ENCODE measurements around the gene PHLDB1.

- TF ChIP-seq EZH2 (IDR thresholded peaks at IDR 0.05; ENCODE audit: low read length) (no peak), CTCF (optimal IDR thresholded peaks at IDR 0.05 in 1 of 3, IDR thresholded peaks at IDR 0.05 in 1 of 3, conservative IDR thresholded peaks at IDR 0.05 in 1 of 3; ENCODE audit: extremely low read depth in 1 of 3, insufficient read depth in 2 of 3, low read length in 3 of 3) (peak; percentile 59 to 99 (median 87))
These were observed 82.6 kb downstream of the PHLDB1 start for GRCh38 chr11:118689852-118690552.

All from keratinocyte (primary cell).